Measurements from ENCODE around the gene CDADC1. TPM values are rescaled to one million over a fixed set of nuclear protein-coding genes. Genes with fewer than 3 reads are reported as not detected.
A peak's percentile ranks its signal among the peaks of the same experiment; 100 is the strongest.

Gene CDADC1
- polyA plus RNA-seq, 2 donors: 2.5 to 2.7 TPM

GRCh38 chr13:49217962-49218492, 29.7 kb upstream of the CDADC1 start:
- no peak overlapping the region for H3K4me3 ChIP-seq (ENCODE audit: low read depth in 1 of 2, low read length in 2 of 2)
- peaks cover 0 to 12% of the 10 kb centered on the region in 2 donors for H3K27me3 ChIP-seq (ENCODE audit: control insufficient read depth in 1 of 2, insufficient read depth in 2 of 2, low read length in 2 of 2)
- peaks cover 7 to 15% of the 10 kb centered on the region in 2 donors for H3K4me1 ChIP-seq (ENCODE audit: control insufficient read depth in 2 of 2, insufficient read depth in 2 of 2, low read length in 1 of 2)
- no peaks in the 10 kb centered on the region for H3K36me3 ChIP-seq (ENCODE audit: control insufficient read depth in 2 of 2, insufficient read depth in 2 of 2, low read length in 1 of 2)
- H3K27ac ChIP-seq (ENCODE audit: low read depth in 2 of 2, low read length in 1 of 2): no peak overlapping the region
- WGBS, 2 donors: 51 to 53% methylated on average over 17 of the region's 17 CpGs
- H3K9me3 ChIP-seq (ENCODE audit: control insufficient read depth in 2 of 2, insufficient read depth in 1 of 2, low read depth in 1 of 2, low read length in 1 of 2): peaks cover 0 to 3% of the 10 kb centered on the region in 2 donors

GRCh38 chr13:49218493-49219051, 29.2 kb upstream of the CDADC1 start:
- peaks cover 0 to 3% of the 10 kb centered on the region in 2 donors for H3K9me3 ChIP-seq (ENCODE audit: control insufficient read depth in 2 of 2, insufficient read depth in 1 of 2, low read depth in 1 of 2, low read length in 1 of 2)
- peaks cover 0 to 12% of the 10 kb centered on the region in 2 donors for H3K27me3 ChIP-seq (ENCODE audit: control insufficient read depth in 1 of 2, insufficient read depth in 2 of 2, low read length in 2 of 2)
- H3K27ac ChIP-seq (ENCODE audit: low read depth in 2 of 2, low read length in 1 of 2): no peak overlapping the region
- H3K4me3 ChIP-seq (ENCODE audit: low read depth in 1 of 2, low read length in 2 of 2): peak overlapping the region in 1 of 2 donors; percentile 1
- no peaks in the 10 kb centered on the region for H3K36me3 ChIP-seq (ENCODE audit: control insufficient read depth in 2 of 2, insufficient read depth in 2 of 2, low read length in 1 of 2)
- WGBS, 2 donors: 23 to 34% methylated on average over 25 of the region's 25 CpGs
- H3K4me1 ChIP-seq (ENCODE audit: control insufficient read depth in 2 of 2, insufficient read depth in 2 of 2, low read length in 1 of 2): peaks cover 7 to 15% of the 10 kb centered on the region in 2 donors

DNA sequence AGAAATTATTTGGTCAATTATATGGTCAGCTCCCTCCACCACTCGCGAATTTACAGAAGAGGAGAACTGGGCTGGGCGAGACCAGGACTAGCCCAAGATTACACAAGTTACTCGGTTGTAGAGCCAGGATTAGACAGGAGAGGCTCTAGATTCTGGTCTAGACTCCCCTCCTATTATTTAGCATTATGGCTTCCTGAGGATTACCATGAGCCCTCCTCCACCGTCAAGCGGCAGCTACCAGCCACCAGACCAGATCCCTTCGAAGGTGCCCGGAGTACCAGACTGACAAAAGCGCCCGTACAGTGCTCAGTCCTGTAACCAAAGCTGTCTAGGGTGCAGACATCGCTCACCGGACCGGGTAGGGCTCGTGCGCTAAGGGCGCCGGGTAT, 28.1 kb upstream of the CDADC1 start:
- 18 to 19% methylated on average over 17 of the region's 17 CpGs for WGBS, 2 donors
- Histone ChIP-seq H3K36me3 (ENCODE audit: control insufficient read depth in 2 of 2, insufficient read depth in 2 of 2, low read length in 1 of 2) (no peaks in the 10 kb centered on the region), H3K27me3 (ENCODE audit: control insufficient read depth in 1 of 2, insufficient read depth in 2 of 2, low read length in 2 of 2) (peaks cover 0 to 12% of the 10 kb centered on the region in 2 donors), H3K27ac (ENCODE audit: low read depth in 2 of 2, low read length in 1 of 2) (no peak overlapping the region), H3K9me3 (ENCODE audit: control insufficient read depth in 2 of 2, insufficient read depth in 1 of 2, low read depth in 1 of 2, low read length in 1 of 2) (peaks cover 0 to 3% of the 10 kb centered on the region in 2 donors), H3K4me1 (ENCODE audit: control insufficient read depth in 2 of 2, insufficient read depth in 2 of 2, low read length in 1 of 2) (peaks cover 7 to 15% of the 10 kb centered on the region in 2 donors), H3K4me3 (ENCODE audit: low read depth in 1 of 2, low read length in 2 of 2) (peak overlapping the region; percentile 44 to 55)

GRCh38 chr13:49220036-49220855, 27.5 kb upstream of the CDADC1 start, which contains the start of gene MLNR:
TSS of gene MLNR (plus strand) at chr13:49220338. CDS start at chr13:49220338, 0 bp downstream.
- Histone ChIP-seq H3K4me3 (ENCODE audit: low read depth in 1 of 2, low read length in 2 of 2) (peak within 1 kb of the TSS; percentile 44 to 55), H3K27me3 (ENCODE audit: control insufficient read depth in 1 of 2, insufficient read depth in 2 of 2, low read length in 2 of 2) (peaks cover 0 to 12% of the 10 kb centered on the region in 2 donors), H3K27ac (ENCODE audit: low read depth in 2 of 2, low read length in 1 of 2) (no peak within 1 kb of the TSS), H3K9me3 (ENCODE audit: control insufficient read depth in 2 of 2, insufficient read depth in 1 of 2, low read depth in 1 of 2, low read length in 1 of 2) (peaks cover 0 to 3% of the 10 kb centered on the region in 2 donors), H3K4me1 (ENCODE audit: control insufficient read depth in 2 of 2, insufficient read depth in 2 of 2, low read length in 1 of 2) (peaks cover 7 to 15% of the 10 kb centered on the region in 2 donors), H3K36me3 (ENCODE audit: control insufficient read depth in 2 of 2, insufficient read depth in 2 of 2, low read length in 1 of 2) (no peaks in the 10 kb centered on the region)
- 4 to 5% methylated on average over 84 to 111 of the region's 111 CpGs for WGBS, 2 donors

DNA sequence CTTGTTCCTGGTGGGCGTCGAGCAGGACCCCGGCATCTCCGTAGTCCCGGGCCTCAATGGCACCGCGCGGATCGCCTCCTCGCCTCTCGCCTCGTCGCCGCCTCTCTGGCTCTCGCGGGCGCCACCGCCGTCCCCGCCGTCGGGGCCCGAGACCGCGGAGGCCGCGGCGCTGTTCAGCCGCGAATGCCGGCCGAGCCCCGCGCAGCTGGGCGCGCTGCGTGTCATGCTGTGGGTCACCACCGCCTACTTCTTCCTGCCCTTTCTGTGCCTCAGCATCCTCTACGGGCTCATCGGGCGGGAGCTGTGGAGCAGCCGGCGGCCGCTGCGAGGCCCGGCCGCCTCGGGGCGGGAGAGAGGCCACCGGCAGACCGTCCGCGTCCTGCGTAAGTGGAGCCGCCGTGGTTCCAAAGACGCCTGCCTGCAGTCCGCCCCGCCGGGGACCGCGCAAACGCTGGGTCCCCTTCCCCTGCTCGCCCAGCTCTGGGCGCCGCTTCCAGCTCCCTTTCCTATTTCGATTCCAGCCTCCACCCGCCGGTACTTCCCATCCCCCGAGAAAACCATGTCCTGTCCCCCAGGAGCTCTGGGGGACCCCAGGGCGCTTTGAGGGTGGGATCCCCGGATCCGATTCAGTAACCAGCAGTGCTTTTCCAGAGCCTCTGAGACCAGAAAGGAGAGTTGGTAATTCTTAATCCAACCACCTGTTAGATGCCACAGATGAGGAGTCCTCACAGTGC, 26.7 kb upstream of the CDADC1 start:
- peaks cover 0 to 12% of the 10 kb centered on the region in 2 donors for H3K27me3 ChIP-seq (ENCODE audit: control insufficient read depth in 1 of 2, insufficient read depth in 2 of 2, low read length in 2 of 2)
- peak overlapping the region; percentile 44 to 55 for H3K4me3 ChIP-seq (ENCODE audit: low read depth in 1 of 2, low read length in 2 of 2)

DNA sequence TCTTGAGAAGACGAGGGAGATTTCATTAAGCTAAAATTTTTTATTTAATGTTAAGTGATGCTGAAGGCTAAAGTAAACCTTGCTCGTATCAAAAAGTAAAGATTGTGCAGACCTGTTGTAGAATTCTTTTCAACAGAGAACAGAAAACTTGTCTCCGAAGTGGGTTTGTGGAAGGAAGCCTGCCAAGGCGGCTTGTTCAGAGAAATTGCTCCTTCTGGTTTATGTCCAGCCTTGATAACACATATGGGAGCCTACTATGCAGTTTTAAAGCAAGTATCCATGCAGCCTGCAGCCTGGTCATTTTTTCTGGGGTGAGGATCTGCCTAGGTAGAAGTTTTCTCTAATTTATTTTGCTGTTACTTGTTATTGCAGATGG, 26.1 kb upstream of the CDADC1 start:
- Histone ChIP-seq H3K27ac (ENCODE audit: low read depth in 2 of 2, low read length in 1 of 2) (no peak overlapping the region), H3K27me3 (ENCODE audit: control insufficient read depth in 1 of 2, insufficient read depth in 2 of 2, low read length in 2 of 2) (peaks cover 0 to 12% of the 10 kb centered on the region in 2 donors), H3K9me3 (ENCODE audit: control insufficient read depth in 2 of 2, insufficient read depth in 1 of 2, low read depth in 1 of 2, low read length in 1 of 2) (peaks cover 0 to 3% of the 10 kb centered on the region in 2 donors), H3K4me1 (ENCODE audit: control insufficient read depth in 2 of 2, insufficient read depth in 2 of 2, low read length in 1 of 2) (peaks cover 7 to 15% of the 10 kb centered on the region in 2 donors), H3K36me3 (ENCODE audit: control insufficient read depth in 2 of 2, insufficient read depth in 2 of 2, low read length in 1 of 2) (no peaks in the 10 kb centered on the region), H3K4me3 (ENCODE audit: low read depth in 1 of 2, low read length in 2 of 2) (no peak overlapping the region)
- WGBS, 2 donors: 76 to 84% methylated on average over 4 of the region's 4 CpGs

More for the DNA sequence above, 26.7 kb upstream of the CDADC1 start:
- Histone ChIP-seq H3K9me3 (ENCODE audit: control insufficient read depth in 2 of 2, insufficient read depth in 1 of 2, low read depth in 1 of 2, low read length in 1 of 2) (peaks cover 0 to 3% of the 10 kb centered on the region in 2 donors), H3K4me1 (ENCODE audit: control insufficient read depth in 2 of 2, insufficient read depth in 2 of 2, low read length in 1 of 2) (peaks cover 7 to 15% of the 10 kb centered on the region in 2 donors), H3K27ac (ENCODE audit: low read depth in 2 of 2, low read length in 1 of 2) (no peak overlapping the region), H3K36me3 (ENCODE audit: control insufficient read depth in 2 of 2, insufficient read depth in 2 of 2, low read length in 1 of 2) (no peaks in the 10 kb centered on the region)
- WGBS, 2 donors: 10 to 21% methylated on average over 65 to 73 of the region's 73 CpGs

DNA sequence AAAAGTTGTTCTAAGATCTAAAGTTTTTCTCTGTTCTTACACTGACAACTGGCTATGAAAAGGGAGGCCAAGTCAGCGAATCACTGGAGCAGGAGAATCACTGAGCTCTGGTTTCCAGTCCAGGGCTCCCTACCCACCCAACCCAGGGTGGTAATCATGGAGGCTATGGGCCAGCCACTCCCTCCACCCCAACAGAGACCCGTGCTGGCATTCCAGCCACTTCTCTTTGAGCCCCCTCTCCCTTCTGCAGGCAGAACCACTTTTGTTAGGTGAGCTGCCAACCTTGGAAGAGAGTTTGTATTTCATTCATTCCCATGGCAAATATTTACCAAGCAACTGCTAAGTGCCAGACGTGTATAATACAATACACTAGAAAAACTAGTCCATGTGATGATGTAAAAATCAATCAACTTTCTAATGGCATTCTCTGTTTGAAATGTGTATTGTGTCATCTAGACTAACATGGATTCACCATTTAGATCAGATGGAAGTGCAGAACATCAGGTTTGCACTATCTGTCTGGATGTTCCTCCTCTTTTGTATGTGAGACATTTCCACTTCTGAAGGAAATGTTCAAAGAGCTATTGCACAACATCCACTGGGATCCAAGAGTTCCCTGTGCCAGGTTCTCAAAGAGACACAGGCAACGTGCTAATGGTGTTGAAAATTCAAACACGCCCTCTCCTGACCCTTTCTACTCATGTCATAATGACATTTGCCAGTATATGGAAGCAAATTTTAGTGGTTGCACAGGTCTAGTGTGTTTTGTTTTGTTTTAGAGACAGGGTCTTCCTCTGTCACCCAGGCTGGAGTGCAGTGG, 22.3 kb upstream of the CDADC1 start:
- Histone ChIP-seq H3K27me3 (ENCODE audit: control insufficient read depth in 1 of 2, insufficient read depth in 2 of 2, low read length in 2 of 2) (peaks cover 0 to 7% of the 10 kb centered on the region in 2 donors), H3K9me3 (ENCODE audit: control insufficient read depth in 2 of 2, insufficient read depth in 1 of 2, low read depth in 1 of 2, low read length in 1 of 2) (peaks cover 0 to 3% of the 10 kb centered on the region in 2 donors), H3K4me1 (ENCODE audit: control insufficient read depth in 2 of 2, insufficient read depth in 2 of 2, low read length in 1 of 2) (peaks cover 3% of the 10 kb centered on the region in 2 donors), H3K36me3 (ENCODE audit: control insufficient read depth in 2 of 2, insufficient read depth in 2 of 2, low read length in 1 of 2) (no peaks in the 10 kb centered on the region), H3K4me3 (ENCODE audit: low read depth in 1 of 2, low read length in 2 of 2) (no peak overlapping the region), H3K27ac (ENCODE audit: low read depth in 2 of 2, low read length in 1 of 2) (no peak overlapping the region)
- 44 to 47% methylated on average over 5 of the region's 5 CpGs for WGBS, 2 donors

- no peak overlapping the region for H3K27ac ChIP-seq (ENCODE audit: low read depth in 2 of 2, low read length in 1 of 2)
- no peaks in the 10 kb centered on the region for H3K9me3 ChIP-seq (ENCODE audit: control insufficient read depth in 2 of 2, insufficient read depth in 1 of 2, low read depth in 1 of 2, low read length in 1 of 2)
- H3K4me1 ChIP-seq (ENCODE audit: control insufficient read depth in 2 of 2, insufficient read depth in 2 of 2, low read length in 1 of 2): no peaks in the 10 kb centered on the region
- no peaks in the 10 kb centered on the region for H3K27me3 ChIP-seq (ENCODE audit: control insufficient read depth in 1 of 2, insufficient read depth in 2 of 2, low read length in 2 of 2)
- 80 to 85% methylated on average over 5 of the region's 5 CpGs for WGBS, 2 donors
- H3K36me3 ChIP-seq (ENCODE audit: control insufficient read depth in 2 of 2, insufficient read depth in 2 of 2, low read length in 1 of 2): no peaks in the 10 kb centered on the region
- no peak overlapping the region for H3K4me3 ChIP-seq (ENCODE audit: low read depth in 1 of 2, low read length in 2 of 2)
Observed at GRCh38 chr13:49226613-49227012, 21.1 kb upstream of the CDADC1 start.

Data from esophagus (tissue), 2 donors.